CMK (cell line): Measurements from ENCODE around the gene AGK.
A peak's percentile ranks its signal among the peaks of the same experiment; 100 is the strongest.

Source experiments
- DNase-seq: peaks from one replicate; pipeline ENCODE4 v3.0.0-alpha.2; 2010; ENCODE audit warnings: low read depth

Gene AGK

DNA sequence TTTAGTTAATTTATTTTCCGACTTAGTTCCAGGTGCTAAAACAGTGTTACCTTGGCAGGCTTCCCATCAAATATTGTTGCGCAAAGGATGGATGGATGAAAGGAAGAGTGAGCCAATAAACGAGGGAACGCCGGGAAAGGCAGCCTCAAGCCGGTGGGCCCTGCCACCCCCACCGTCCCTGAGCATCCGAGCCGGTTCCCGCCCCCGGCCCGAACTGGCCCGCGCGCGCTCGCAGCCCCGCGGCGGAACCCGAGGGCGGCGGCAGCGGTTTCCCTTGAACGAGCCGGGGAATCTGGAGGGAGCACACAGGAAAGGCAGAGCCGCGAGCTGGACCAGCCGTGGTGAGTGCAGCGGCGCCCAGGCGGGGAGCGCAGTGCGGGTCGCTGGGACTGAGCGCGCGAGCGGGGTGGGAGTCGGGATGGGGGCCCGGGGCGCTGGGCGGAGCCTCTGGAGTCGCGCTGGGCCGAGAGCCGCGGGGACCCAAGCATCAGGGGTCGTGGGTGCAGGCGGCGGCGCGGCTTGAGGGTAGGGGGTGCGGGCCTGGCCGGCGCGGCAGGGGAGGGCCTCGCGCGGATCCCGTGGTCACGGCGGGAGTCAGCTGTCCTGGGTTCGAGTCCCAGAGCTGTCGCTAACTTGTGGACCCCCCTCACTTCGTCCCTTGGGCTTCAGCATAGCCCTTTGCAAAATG is at the start of gene AGK:
TSS of gene AGK (plus strand) at position 317 of the 688 bp plus-strand sequence. CDS start 4,057 bp downstream, outside the sequence.
- DNase-seq, result peak; percentile 24

DNA sequence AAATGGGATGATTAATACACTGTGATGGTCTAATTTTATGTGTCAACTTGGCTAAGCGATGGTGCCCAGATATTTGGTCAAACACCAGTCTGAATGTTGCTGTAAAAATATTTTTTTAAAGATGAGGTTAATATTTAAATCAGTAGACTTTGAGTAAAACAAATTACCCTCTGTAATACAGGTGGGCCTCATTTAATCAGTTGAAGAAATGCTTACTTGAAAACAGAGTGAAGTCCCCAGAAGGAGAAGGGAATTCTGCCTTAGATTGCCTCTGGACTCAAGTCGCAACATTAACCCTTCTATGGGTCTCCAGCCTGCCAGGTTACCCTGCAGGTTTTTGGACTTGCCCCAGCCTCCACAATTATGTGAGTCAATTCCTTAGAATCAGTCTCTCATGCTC is 49.8 kb upstream of the AGK start:
- no peak for DNase-seq

DNA sequence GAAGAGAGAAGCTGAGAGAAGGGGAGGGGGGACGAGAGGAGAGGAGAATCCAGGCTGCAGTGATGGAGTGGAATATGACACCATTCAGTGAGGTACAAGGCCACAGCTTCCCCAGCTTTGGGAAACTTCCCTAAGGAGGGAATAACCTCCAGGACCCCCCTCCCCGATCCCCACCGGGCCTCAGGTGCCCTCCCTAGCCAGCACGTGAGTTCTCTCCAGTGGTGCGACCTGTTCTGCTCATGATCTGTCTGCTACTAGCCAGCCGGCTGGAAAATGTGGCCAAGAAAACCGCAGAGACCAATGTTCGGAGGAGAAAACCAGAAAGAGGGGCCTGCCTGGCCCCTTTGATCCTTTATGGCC is 39.9 kb upstream of the AGK start:
- no peak for DNase-seq

GRCh38 chr7:141511676-141512396 is 39.4 kb upstream of the AGK start:
- DNase-seq, result no peak

DNA sequence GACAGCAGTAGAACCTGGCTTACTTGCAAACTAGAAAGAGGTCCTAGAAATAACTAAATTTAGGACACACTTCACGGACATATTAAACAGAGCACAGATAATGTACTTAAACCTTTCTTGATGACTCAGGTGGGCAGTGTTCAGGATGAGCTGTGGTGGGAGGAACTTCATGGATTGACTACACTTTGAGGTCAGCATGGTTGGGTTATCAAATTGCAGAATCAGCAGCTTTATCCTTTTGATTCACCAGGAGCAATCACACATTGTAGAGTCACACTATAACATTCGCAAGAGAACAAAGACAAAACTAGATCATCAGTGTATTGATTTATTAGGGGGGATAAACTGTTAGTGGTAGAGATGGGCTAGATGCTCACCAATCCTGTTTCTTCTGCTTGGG is 38.6 kb upstream of the AGK start:
- DNase-seq, result no peak

DNA sequence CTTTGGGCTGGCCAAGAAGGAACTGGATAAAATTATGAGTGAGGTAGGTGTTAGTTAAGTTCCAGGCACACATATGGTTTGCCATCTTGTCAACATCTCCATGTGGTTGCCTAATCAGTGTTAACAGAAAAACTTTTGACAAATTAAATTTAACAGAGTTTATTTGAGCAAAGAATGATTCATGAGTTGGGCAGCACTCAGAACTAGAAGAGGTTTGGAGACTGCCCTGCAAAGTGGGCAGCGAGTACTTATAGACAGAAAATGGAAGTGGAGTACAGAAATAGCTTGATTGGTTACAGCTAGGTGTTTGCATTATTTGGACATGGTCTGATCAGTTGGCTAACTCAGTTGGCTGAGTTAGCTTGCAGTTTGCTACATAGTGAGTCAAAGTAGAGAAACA is 37.5 kb upstream of the AGK start:
- no peak for DNase-seq

GRCh38 chr7:141515941-141516340 is 35.3 kb upstream of the AGK start:
- DNase-seq, result no peak

GRCh38 chr7:141519623-141520022 is 31.6 kb upstream of the AGK start:
- no peak for DNase-seq

DNA sequence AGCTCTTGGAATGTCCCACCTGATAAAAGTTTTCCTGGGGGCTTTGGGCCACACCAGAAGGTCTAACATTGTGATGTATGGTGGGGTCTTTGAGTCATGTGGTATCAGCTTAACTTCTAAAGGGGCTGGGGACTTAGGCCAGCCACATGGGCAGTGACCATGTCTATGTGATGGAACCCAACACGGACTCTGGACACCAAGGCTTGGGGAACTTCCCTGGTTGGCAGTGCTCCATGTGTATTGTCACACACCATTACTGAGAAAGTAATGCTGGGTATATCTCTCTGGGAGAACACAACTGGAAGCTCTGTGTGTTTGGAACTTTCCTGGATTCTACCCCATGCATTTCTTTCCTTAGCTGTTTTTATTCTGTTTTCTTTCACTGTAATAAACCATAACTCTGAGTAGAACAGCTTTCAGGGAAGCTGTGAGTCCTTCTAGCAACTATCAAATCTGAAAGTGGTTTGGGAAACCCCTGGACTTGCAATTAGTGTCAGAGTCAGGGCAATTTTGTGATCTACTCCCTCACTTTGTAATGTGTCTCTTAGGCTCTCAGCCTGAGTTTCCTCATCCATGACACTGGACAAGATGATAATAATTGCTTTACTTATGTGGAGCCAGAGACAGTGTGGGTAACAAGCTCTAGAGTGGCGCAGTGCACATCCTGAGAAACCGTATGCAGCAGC is 28.4 kb upstream of the AGK start:
- DNase-seq, result no peak

GRCh38 chr7:141525973-141526514 is 25.2 kb upstream of the AGK start:
- DNase-seq, result no peak

GRCh38 chr7:141527076-141527475 is 24.1 kb upstream of the AGK start:
- DNase-seq, result no peak

- DNase-seq, result no peak
Measured at GRCh38 chr7:141528399-141528798, 22.8 kb upstream of the AGK start.

- DNase-seq, result peak; percentile 40
Measured at GRCh38 chr7:141533149-141533949, 17.9 kb upstream of the AGK start.

DNA sequence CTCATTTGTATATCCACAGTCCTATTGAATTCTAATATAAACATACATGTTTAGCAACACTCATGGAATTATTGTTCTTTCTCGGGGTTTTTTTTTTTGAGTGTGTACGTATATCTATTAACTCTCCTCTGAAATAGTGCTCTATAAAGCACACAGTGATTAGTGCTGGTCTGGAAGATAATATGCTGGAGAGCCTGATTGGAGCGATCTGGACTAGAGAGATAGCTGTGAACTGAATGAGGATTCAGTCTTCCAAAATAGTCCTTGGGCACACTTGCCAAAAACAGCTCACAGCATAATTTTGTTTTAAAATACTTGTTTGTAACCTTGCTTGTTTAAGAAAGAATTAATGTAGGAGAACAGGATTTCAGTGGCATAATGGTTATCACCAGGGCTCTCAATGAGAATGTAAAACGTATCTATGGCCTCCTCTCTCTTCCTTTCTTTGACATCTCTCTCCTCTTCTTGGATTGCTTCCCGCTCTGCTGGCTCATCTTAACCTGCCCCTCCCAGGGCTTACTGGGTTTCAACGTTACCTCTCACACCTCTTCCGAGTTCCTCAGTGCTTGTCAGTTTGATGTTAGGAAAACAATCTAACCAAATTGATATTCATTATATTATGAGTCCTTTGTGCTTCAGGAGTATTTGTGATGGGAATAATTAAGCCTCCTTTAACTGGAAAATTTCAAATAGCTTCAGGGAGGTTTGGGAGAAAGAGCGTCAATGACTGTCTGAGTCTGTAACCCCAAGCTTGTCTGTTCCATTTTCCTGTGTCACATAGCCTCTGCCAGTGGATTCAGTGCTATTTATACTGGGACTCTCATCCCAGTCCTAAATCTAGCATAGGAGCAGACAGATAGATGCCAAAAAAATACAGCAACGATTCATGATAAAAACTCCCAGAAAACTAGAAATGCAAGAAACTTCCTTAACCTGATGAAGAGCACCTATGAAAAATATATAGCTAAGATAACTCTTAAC is 16.2 kb upstream of the AGK start:
- DNase-seq, result no peak

- no peak for DNase-seq
Measured at GRCh38 chr7:141537906-141538305, 13.3 kb upstream of the AGK start.

DNA sequence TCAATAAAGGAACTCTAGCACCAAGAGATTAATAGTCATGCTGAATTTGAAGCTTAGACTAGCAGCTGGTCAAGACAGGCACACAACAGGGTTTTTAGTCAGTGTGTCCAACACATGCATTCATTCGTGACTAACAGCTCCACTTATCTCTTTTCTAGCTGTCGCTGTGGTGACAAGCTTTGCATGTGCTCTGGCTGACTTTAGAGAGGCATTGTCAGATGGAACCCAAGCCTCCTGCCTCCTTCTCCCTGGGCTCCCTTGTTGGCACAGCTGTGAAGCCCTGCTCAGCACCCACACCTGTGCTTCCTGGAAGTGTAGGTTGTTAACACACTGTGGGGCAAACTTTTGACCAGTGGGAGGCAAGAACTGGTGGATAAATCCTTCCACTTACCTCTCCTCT is 9.8 kb upstream of the AGK start:
- no peak for DNase-seq

DNA sequence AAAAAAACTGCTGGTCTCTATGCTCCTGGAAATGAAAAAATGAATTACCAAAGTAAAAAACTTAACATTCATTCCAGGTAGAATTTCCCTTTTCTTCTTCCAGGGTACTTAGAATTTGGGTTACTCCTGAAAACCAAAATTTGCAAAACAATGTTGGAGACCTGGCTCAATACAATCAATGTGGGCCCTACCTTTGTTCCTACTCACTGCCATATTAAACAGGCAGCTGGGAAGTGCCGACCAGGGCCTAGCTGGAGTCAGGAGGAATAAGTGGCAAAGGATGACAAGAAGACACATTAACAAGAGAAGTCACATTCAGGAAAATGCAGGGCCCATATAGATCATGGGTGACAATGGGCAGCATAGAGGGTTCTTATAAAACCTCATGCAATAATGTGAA is 6.4 kb upstream of the AGK start:
- no peak for DNase-seq

DNA sequence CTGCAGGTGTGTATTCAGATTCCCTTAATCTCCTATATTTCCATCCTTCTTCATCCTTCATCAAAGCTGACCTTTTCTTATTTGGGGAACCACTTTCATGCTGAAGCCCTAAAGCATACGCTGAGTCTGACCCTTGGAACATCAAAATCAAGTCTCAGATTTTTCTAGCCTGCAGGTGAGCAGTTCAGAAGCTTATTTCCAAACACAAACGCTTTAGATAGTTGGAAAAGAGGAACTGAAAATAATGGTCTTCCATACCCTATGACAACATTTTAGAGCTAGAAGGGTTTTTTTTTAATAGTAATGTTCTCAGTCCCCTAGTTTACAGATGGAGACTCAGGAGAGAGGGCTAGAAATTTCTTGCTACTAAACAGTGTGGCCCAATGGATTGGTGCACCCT is 1.6 kb upstream of the AGK start:
- no peak for DNase-seq

DNA sequence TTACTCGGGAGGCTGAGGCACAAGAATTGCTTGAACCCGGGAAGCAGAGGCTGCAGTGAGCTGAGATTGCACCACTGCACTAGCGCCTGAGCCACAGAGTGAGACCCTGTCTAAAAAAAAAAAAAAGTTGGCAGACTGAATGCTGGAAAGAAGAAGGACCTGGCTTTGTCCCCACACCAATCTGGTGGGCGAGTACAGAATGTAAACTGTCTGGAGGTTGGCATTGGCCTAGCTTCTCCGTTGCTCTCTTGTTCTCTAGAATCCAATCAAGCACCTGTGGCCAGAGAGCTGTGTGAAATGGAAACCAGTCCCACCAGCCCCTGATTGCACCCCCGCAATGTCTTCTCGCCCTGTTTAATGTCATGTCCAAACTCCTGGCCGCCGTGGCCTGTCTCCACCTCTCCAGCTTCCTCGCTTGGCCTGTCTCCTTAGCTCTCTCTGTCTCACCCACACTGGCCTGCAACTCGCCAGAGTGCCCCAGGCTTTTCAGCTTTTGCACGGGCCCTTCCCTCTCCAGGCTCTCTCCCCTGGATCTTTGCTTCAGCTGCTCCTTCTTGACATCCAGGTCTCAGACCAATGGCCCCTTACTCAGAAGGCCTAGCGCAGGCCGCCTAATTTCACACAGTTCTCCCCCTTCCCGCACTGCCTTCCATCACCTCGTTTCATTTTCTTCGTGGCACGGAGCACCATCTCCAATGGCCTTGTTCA is 670 bp upstream of the AGK start:
- no peak for DNase-seq

DNA sequence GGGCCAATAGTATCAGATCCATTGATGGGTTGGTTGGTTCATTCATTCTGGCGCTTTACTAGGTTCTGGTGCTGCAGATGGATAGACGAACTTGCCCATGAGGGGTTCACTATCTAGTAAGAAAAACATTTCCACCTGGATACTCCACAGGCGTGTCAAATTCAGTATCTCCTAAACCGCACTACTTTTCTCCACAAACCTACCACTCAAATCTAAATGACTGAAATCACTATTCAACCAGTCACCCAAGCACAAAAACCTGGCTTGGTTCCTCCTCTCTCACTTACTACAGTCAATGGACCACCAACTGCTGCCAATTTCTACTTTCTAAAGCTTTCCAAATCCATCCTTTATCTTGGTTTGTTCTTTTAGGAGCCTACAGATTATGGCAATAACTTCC is 572 bp downstream of the AGK start:
- DNase-seq, result no peak
